Thyroid gland (tissue), 4 donors: ENCODE results near the gene PRPF19. TPM values are rescaled to one million over a fixed set of nuclear protein-coding genes. Genes with fewer than 3 reads are reported as not detected.

ENCODE experiments used
- DNase-seq, 2 donors: peaks; one replicate each; pipeline ENCODE4 v3.0.0-alpha.2; 2019
- H3K27ac ChIP-seq, 3 donors: fragments of 200-600 bp; sonication (generic); 1 replicate in 2 of 3; 2 replicates in 1 of 3; pipeline ENCODE4 v1.5.1; 2016 to 2019; ENCODE audit warnings: mild to moderate bottlenecking in 1 of 3, moderate library complexity in 1 of 3
- H3K27me3 ChIP-seq: fragments of 200-600 bp; sonication (generic); one replicate; pipeline ENCODE4 v1.5.1; 2019
- H3K36me3 ChIP-seq, 2 donors: fragments of 200-600 bp; sonication (generic); one replicate each; pipeline ENCODE4 v1.5.1; 2016 to 2019
- H3K4me1 ChIP-seq, 2 donors: fragments of 200-600 bp; sonication (generic); one replicate each; pipeline ENCODE4 v1.5.1; 2017 to 2019
- H3K4me3 ChIP-seq, 3 donors: fragments of 200-600 bp; sonication (generic); replicated peaks in 1 of 3; 1 replicate in 2 of 3; 2 replicates in 1 of 3; pipeline ENCODE4 v1.5.1; 2016; ENCODE audit warnings: mild to moderate bottlenecking in 1 of 3
- H3K9me3 ChIP-seq: fragments of 200-600 bp; sonication (generic); one replicate; pipeline ENCODE4 v1.5.1; 2017
- POLR2A ChIP-seq, 2 donors: fragments of 450-650 bp; IDR thresholded peaks; one replicate each; pipeline ENCODE4 v1.6.1; 2017; ENCODE audit warnings: antibody characterized with exemption in 2 of 2, mild to moderate bottlenecking in 2 of 2, moderate library complexity in 1 of 2
- WGBS, 2 donors: methylation state at CpG; one replicate each; pipeline ENCODE4 v1.1.5; 2017; 5-methylcytosine and 5-hydroxymethylcytosine counted together
- intact Hi-C: fragments of 100-400 bp; cut with DNase I; formaldehyde crosslinking; loops from one replicate; pipeline ENCODE4 v1.15.1; 2023
- total RNA-seq, 4 donors: library from RNA; depleted of rRNA; stranded (reverse); fragments of >200 nt; gene quantifications; one replicate each; pipeline ENCODE4 v1.2.3, GENCODE V29; 2016
- TF ChIP-seq, protein P1 (sequence below), 6 experiments: fragments of 200-600 bp in 3 of 6; fragments of 450-650 bp in 3 of 6; sonication (generic) in 3 of 6; IDR thresholded peaks; one replicate each; pipeline ENCODE4 v1.5.1; 2016 to 2019; ENCODE audit warnings: antibody characterized with exemption in 6 of 6, mild to moderate bottlenecking in 2 of 6, inconsistent platforms in 1 of 6, moderate library complexity in 1 of 6

PRPF19 gene
- total RNA-seq, 4 donors from 2014 or later, result 38.0 to 94.4 (median 71.5) TPM

DNA sequence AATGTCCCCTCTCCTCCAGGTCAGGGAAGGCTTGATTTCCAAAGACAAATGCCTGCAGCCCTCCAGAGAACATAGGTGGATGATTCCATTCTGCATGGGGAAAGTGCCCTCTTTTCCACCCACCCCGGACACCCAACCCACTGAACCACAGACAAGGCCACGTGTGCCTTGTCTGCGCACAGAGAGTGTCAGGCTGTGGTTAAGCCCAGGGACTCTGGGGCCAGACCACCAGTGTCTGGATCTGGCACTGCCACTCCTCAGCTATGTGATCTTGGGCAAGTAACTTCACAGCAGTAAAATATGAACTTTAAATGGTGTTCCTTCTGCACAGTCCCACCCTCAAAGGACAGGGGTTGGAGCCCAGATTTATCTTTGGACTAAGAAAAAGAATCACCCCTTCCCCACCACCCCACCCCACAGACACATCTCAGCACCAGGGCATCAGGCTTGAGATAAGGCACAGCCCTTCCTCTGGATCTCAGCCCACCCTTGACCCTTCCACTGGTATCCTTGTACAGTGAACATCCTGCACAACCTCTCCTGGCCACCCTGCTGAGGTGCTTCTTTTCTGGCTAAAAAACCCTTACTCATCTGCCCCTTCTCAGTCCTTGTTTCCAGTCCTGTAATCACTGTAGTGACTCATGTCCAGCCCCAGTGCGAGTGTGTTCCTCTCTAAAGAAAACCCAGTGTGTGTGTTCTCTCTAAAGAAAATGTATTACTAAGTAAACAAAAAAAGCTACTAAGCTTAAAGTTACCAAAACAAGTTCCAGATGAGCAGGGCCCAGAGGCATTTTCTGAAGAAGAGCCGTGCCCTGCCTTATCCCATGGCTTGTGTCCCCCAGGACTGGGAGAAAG, 48.8 kb downstream of the PRPF19 start:
- DNase-seq, result no peak
- H3K4me3 ChIP-seq, result no peak overlapping the region
- 69% methylated on average over 4 to 5 of the region's 5 CpGs for WGBS, 2 donors
- no peaks in the 10 kb centered on the region for H3K4me1 ChIP-seq
- no peaks in the 10 kb centered on the region for H3K27me3 ChIP-seq
- intact Hi-C loops, result no loop called here
- TF ChIP-seq POLR2A (IDR thresholded peaks at IDR 0.05), result no peak
- TF ChIP-seq, protein P1, sequence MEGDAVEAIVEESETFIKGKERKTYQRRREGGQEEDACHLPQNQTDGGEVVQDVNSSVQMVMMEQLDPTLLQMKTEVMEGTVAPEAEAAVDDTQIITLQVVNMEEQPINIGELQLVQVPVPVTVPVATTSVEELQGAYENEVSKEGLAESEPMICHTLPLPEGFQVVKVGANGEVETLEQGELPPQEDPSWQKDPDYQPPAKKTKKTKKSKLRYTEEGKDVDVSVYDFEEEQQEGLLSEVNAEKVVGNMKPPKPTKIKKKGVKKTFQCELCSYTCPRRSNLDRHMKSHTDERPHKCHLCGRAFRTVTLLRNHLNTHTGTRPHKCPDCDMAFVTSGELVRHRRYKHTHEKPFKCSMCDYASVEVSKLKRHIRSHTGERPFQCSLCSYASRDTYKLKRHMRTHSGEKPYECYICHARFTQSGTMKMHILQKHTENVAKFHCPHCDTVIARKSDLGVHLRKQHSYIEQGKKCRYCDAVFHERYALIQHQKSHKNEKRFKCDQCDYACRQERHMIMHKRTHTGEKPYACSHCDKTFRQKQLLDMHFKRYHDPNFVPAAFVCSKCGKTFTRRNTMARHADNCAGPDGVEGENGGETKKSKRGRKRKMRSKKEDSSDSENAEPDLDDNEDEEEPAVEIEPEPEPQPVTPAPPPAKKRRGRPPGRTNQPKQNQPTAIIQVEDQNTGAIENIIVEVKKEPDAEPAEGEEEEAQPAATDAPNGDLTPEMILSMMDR (IDR thresholded peaks at IDR 0.05), result no peak
- no peak overlapping the region for H3K27ac ChIP-seq
- H3K36me3 ChIP-seq, result no peaks in the 10 kb centered on the region
- H3K9me3 ChIP-seq, result no peaks in the 10 kb centered on the region

DNA sequence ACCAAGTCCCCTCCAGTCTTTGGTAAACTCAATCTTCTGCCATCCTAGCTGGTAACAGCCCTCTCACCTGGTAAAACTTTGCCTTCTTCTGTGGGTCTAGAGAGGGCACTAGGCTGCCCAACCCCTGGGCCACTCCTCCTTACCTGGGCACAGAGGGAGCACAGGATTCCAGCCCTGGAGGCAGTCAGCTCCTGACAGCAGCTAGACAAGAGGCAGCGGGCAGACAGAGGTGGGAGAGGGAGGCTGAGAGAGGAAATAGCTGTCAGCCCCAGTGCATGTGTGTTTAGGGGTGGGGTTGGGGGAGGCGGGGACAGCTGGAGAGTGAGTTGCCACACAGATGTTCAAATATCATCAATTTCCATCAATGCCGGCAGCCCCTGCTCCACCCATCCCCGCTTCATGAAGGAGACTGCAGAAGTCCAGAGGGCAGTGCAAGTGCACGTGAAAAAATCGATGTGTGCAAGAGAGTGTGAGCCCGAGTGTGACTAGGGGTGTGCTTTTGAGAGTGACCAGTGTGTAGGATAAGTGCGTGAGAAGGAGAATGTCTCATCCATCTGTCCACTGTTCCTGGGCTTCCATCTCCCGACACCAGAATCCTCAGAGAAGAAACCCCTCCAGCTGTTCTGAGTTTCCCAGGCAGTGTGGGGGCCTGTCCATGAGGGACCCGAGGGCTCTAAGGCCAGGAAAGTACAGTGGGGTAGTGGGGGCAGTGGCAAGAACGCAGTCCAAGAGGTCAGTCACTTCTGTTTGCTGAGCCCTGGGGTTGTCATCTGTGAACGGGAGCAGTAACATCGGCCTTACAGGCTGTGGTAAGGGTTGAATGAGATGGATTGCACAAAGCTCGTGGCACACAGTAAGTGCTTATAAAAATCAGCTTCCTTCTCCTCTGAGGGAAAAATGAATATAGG, 50.4 kb downstream of the PRPF19 start, which contains the start of gene PTGDR2:
Gene PTGDR2, minus strand, starts transcription at position 225 of the 908 bp plus-strand sequence. CDS start 2,228 bp downstream, outside the sequence.
- Histone ChIP-seq H3K4me3 (no peak within 1 kb of the TSS), H3K4me1 (no peaks in the 10 kb centered on the region), H3K27me3 (no peaks in the 10 kb centered on the region), H3K36me3 (peaks cover 3% of the 10 kb centered on the region in 2 donors), H3K9me3 (no peaks in the 10 kb centered on the region), H3K27ac (no peak within 1 kb of the TSS)
- no peak for DNase-seq
- TF ChIP-seq, protein P1 (IDR thresholded peaks at IDR 0.05), result no peak
- no peak for TF ChIP-seq POLR2A (IDR thresholded peaks at IDR 0.05)
- intact Hi-C loops, result no loop called here
- 75 to 79% methylated on average over 14 of the region's 14 CpGs for WGBS, 2 donors

DNA sequence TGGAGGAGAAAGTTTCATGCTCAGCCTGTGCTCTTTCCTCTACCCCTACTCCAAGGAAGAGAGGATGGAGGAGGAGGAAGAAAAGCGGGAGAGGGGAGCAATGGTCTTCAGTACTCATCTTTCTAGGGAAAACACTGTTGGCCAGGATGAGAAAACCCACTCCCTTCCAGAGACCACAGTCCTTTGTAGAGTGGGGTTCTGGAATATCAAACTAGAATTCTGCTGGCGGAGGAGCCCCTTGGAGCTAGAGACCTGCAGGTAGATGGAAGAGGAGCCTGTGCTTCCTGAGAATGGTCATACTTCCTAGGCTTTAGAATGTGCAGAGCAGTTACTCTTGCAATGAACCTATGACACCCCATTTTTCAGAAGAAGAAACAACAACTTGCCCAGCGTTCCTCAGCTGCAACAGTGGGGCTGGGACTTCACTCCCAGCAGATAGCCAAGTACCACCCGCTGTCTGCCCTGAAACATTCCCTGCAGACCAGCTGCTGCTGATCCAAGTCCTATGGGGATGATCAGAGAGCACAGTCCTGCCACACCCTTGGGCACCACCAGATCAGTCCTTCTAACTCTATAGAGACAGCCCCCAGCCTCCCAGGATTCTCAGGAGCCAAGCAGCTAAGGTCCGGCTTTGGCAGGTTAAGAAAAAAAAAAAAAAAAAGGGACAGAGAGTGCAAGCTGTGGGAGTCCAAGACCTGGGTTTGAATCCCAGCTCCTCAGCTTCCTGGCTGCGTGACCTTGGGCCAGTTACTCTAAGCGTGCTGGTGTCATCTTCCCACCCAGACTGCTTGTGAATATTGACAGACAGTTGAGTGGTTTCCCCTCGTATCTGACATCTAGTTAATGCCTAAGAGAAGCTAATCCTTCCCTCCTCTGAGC, 51.3 kb downstream of the PRPF19 start:
- 71 to 78% methylated on average over 7 to 8 of the region's 8 CpGs for WGBS, 2 donors
- intact Hi-C loops, result no loop called here
- TF ChIP-seq, protein P1 (IDR thresholded peaks at IDR 0.05), result no peak
- TF ChIP-seq POLR2A (IDR thresholded peaks at IDR 0.05), result no peak
- DNase-seq, result no peak
- peaks cover 10 to 12% of the 10 kb centered on the region in 2 donors for H3K36me3 ChIP-seq
- no peaks in the 10 kb centered on the region for H3K4me1 ChIP-seq
- no peaks in the 10 kb centered on the region for H3K9me3 ChIP-seq
- no peak overlapping the region for H3K4me3 ChIP-seq
- no peaks in the 10 kb centered on the region for H3K27me3 ChIP-seq
- H3K27ac ChIP-seq, result no peak overlapping the region

DNA sequence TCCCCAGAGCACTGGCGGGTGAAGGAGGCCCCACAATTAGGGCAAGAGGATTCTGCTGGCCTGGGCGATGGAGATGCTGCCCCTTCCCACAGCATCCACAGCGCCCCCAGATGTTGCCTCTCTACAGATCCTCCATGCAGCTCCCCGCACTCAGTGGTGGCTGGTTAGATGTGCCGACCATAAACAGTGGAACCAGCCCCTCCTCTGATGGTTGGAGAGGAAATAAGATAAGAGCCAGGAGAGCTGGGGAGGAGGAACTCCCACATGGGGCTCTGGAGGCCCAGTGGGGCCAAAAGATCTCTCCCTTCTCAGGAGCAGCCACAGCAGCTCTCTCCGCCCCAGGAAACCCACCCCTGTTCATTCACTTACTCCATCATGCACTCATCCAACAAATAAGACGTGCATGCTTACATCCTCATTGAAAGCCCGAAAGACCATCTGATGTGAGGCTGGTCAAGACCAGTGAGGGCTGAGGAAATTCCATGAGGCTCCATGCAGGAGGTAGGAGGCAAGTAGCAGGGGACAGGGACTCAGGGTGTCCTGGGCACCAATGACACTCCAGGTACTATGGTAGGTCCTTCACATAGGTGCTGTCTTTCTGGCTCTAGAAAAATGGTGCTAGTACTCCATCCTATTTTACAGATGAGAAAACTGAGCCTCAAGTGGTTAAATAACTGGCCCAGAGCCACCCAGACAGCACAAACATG, 52.1 kb downstream of the PRPF19 start:
- intact Hi-C loops, result no loop called here

More for the DNA sequence above, 52.1 kb downstream of the PRPF19 start:
- 88 to 91% methylated on average over 8 of the region's 8 CpGs for WGBS, 2 donors
- no peak for DNase-seq
- no peaks in the 10 kb centered on the region for H3K4me1 ChIP-seq
- H3K27me3 ChIP-seq, result no peaks in the 10 kb centered on the region
- no peak for TF ChIP-seq POLR2A (IDR thresholded peaks at IDR 0.05)
- TF ChIP-seq, protein P1 (IDR thresholded peaks at IDR 0.05), result no peak
- H3K27ac ChIP-seq, result no peak overlapping the region
- no peak overlapping the region for H3K4me3 ChIP-seq
- H3K9me3 ChIP-seq, result no peaks in the 10 kb centered on the region
- peaks cover 14 to 16% of the 10 kb centered on the region in 2 donors for H3K36me3 ChIP-seq
